Right lobe of liver (tissue), 6 donors: ENCODE results near the gene APRT. TPM values are rescaled to one million over a fixed set of nuclear protein-coding genes. Genes with fewer than 3 reads are reported as not detected.

Source experiments
- ATAC-seq, 4 donors: fragments of 200-7000 bp; cut with Tn5 transposase; one replicate each; pipeline ENCODE4 v1.9.1; 2020; ENCODE audit warnings: mild to moderate bottlenecking in 4 of 4, moderate library complexity in 4 of 4
- DNase-seq, 3 donors: peaks; one replicate each; pipeline ENCODE4 v3.0.0-alpha.2; 2020
- H3K27ac ChIP-seq, 3 donors: fragments of 200-600 bp; one replicate each; pipeline ENCODE4 v1.8.0; 2022
- H3K27me3 ChIP-seq, 2 donors: fragments of 200-600 bp; one replicate each; pipeline ENCODE4 v1.8.0; 2022
- H3K36me3 ChIP-seq, 4 donors: fragments of 200-600 bp; sonication (generic) in 1 of 4; one replicate each; pipeline versions ENCODE4 v1.5.1 to v1.8.0; 2017 to 2022; ENCODE audit warnings: control low read depth in 1 of 4
- H3K4me1 ChIP-seq, 4 donors: fragments of 200-600 bp; sonication (generic) in 1 of 4; one replicate each; pipeline versions ENCODE4 v1.5.1 to v1.8.0; 2017 to 2022; ENCODE audit warnings: control low read depth in 1 of 4
- H3K4me3 ChIP-seq, 3 donors: fragments of 200-600 bp; one replicate each; pipeline ENCODE4 v1.8.0; 2022
- H3K9me3 ChIP-seq, 4 donors: fragments of 200-600 bp; sonication (generic) in 1 of 4; one replicate each; pipeline versions ENCODE4 v1.5.1 to v1.8.0; 2017 to 2022; ENCODE audit warnings: control low read depth in 1 of 4
- CTCF ChIP-seq, 4 donors: fragments of 200-600 bp in 3 of 4; fragments of 450-650 bp in 1 of 4; IDR thresholded peaks; one replicate each; pipeline versions ENCODE4 v1.5.1 to v1.8.0; 2016 to 2022; ENCODE audit warnings: antibody characterized with exemption in 4 of 4, mild to moderate bottlenecking in 2 of 4
- POLR2A ChIP-seq: fragments of 450-650 bp; IDR thresholded peaks from one replicate; pipeline ENCODE4 v1.6.1; 2017; ENCODE audit warnings: antibody characterized with exemption, mild to moderate bottlenecking
- WGBS: methylation state at CpG from one replicate; pipeline ENCODE4 v1.1.6; 2018; ENCODE audit warnings: low coverage, low lambda C conversion rate; ENCODE audit not compliant: insufficient coverage; ENCODE audit errors: missing lambda C conversion rate; 5-methylcytosine and 5-hydroxymethylcytosine counted together
- intact Hi-C, 2 donors: fragments of 100-400 bp; cut with DNase I; formaldehyde crosslinking; loops; one replicate each; pipeline versions ENCODE4 v1.11.2 to v1.14.1; 2022
- total RNA-seq, 6 experiments: library from RNA; depleted of rRNA in 2 of 6; stranded (reverse); fragments of >200 nt in 2 of 6; fragmentation: NEBNext Ultra II Directional in 3 of 6; extraction: Animal tissue kit (Norgen Biotek cat#: 25700) in 3 of 6; gene quantifications; one replicate each; pipeline versions ENCODE4 v1.1.0 to v1.2.4, GENCODE V29; 2016 to 2023
- donor health status: DM: no; HTN: yes; CAD: no.
- donor health status: DM: no; HTN: no; CAD: no.
- donor health status: DM: no; HTN: no; CAD: no.
- donor health status: DM: no; HTN: yes; CAD: no.
- donor health status: DM: no; HTN: yes; CAD: no.

Gene APRT
- total RNA-seq, 6 experiments from 2014 or later = 61.4 to 120 (median 74.1) TPM

GRCh38 chr16:88850531-88851199 lies 38.9 kb upstream of the APRT start:
- DNase-seq (no peak), ATAC-seq (peak in 1 of 4 donors; percentile 22)
- no peak overlapping the region for H3K27ac ChIP-seq
- H3K36me3 ChIP-seq = no peaks in the 10 kb centered on the region
- no peaks in the 10 kb centered on the region for H3K27me3 ChIP-seq
- H3K9me3 ChIP-seq = no peaks in the 10 kb centered on the region
- intact Hi-C loops = no loop called here
- 65% methylated on average over 11 of the region's 33 CpGs for WGBS
- TF ChIP-seq POLR2A = no peak
- TF ChIP-seq CTCF (IDR thresholded peaks at IDR 0.05) = no peak
- no peak overlapping the region for H3K4me3 ChIP-seq
- H3K4me1 ChIP-seq = peaks cover 0 to 5% (median 1%) of the 10 kb centered on the region in 4 donors

- Histone ChIP-seq H3K27ac (no peak overlapping the region), H3K4me1 (no peaks in the 10 kb centered on the region), H3K9me3 (no peaks in the 10 kb centered on the region), H3K27me3 (no peaks in the 10 kb centered on the region), H3K36me3 (no peaks in the 10 kb centered on the region), H3K4me3 (no peak overlapping the region)
- no peak for TF ChIP-seq POLR2A
- TF ChIP-seq CTCF (IDR thresholded peaks at IDR 0.05) = no peak
- no peak for DNase-seq
- intact Hi-C loops = no loop called here
- WGBS = 94% methylated on average over 6 of the region's 21 CpGs
- ATAC-seq = no peak
Observed at GRCh38 chr16:88848557-88848956, 36.8 kb upstream of the APRT start.

- Histone ChIP-seq H3K27me3 (no peaks in the 10 kb centered on the region), H3K4me3 (no peak overlapping the region), H3K27ac (no peak overlapping the region), H3K9me3 (no peaks in the 10 kb centered on the region), H3K36me3 (no peaks in the 10 kb centered on the region), H3K4me1 (no peaks in the 10 kb centered on the region)
- WGBS = 100% methylated on average over 3 of the region's 18 CpGs
- ATAC-seq = no peak
- TF ChIP-seq CTCF (IDR thresholded peaks at IDR 0.05) (no peak), POLR2A (no peak)
- intact Hi-C loops = no loop called here
- DNase-seq = no peak
Observed at GRCh38 chr16:88847654-88848053, 35.9 kb upstream of the APRT start.

GRCh38 chr16:88846088-88846487 lies 34.4 kb upstream of the APRT start:
- no peak overlapping the region for H3K4me3 ChIP-seq
- no peaks in the 10 kb centered on the region for H3K9me3 ChIP-seq
- H3K27me3 ChIP-seq = no peaks in the 10 kb centered on the region
- 81% methylated on average over 5 of the region's 9 CpGs for WGBS
- no peak overlapping the region for H3K27ac ChIP-seq
- DNase-seq (no peak), ATAC-seq (no peak)
- TF ChIP-seq POLR2A (no peak), CTCF (IDR thresholded peaks at IDR 0.05) (no peak)
- intact Hi-C loops = no loop called here
- H3K36me3 ChIP-seq = no peaks in the 10 kb centered on the region
- H3K4me1 ChIP-seq = no peaks in the 10 kb centered on the region
